HG03571 (cell line): ENCODE data around the gene BICDL1.

Experiments
- ATAC-seq: cut with Tn5 transposase; IDR thresholded peaks from one replicate; pipeline ENCODE4 v1.9.1; 2021; ENCODE audit not compliant: unreplicated experiment

Gene BICDL1

GRCh38 chr12:120051535-120051934 is 62.5 kb downstream of the BICDL1 start:
- no peak for ATAC-seq

- no peak for ATAC-seq
Observed at GRCh38 chr12:120054293-120054692, 65.3 kb downstream of the BICDL1 start.

GRCh38 chr12:120055231-120056000 is 66.4 kb downstream of the BICDL1 start:
- no peak for ATAC-seq

GRCh38 chr12:120056739-120057138 is 67.7 kb downstream of the BICDL1 start:
- ATAC-seq, result no peak

- ATAC-seq, result no peak
Observed at GRCh38 chr12:120060196-120060595, 71.2 kb downstream of the BICDL1 start.

GRCh38 chr12:120060717-120061116 is 71.7 kb downstream of the BICDL1 start:
- no peak for ATAC-seq

- ATAC-seq, result no peak
Observed at GRCh38 chr12:120061575-120062214, 72.7 kb downstream of the BICDL1 start.

GRCh38 chr12:120062976-120063579 is 74.0 kb downstream of the BICDL1 start:
- ATAC-seq, result no peak

GRCh38 chr12:120064054-120064940 is 75.3 kb downstream of the BICDL1 start:
- ATAC-seq, result no peak

- ATAC-seq, result no peak
Observed at GRCh38 chr12:120065472-120065871, 76.4 kb downstream of the BICDL1 start.

- ATAC-seq, result no peak
Observed at GRCh38 chr12:120066341-120066740, 77.3 kb downstream of the BICDL1 start.

- ATAC-seq, result no peak
Observed at GRCh38 chr12:120067084-120067869, 78.2 kb downstream of the BICDL1 start.

GRCh38 chr12:120067901-120068300 is 78.9 kb downstream of the BICDL1 start:
- no peak for ATAC-seq

- ATAC-seq, result no peak
Observed at GRCh38 chr12:120069278-120069677, 80.2 kb downstream of the BICDL1 start.

- ATAC-seq, result no peak
Observed at GRCh38 chr12:120071493-120072020, 82.5 kb downstream of the BICDL1 start.

GRCh38 chr12:120072472-120073249 is 83.6 kb downstream of the BICDL1 start:
- no peak for ATAC-seq

- no peak for ATAC-seq
Observed at GRCh38 chr12:120075034-120075616, 86.1 kb downstream of the BICDL1 start.

- no peak for ATAC-seq
Observed at GRCh38 chr12:120076651-120077050, 87.6 kb downstream of the BICDL1 start.

- ATAC-seq, result no peak
Observed at GRCh38 chr12:120077260-120077659, 88.2 kb downstream of the BICDL1 start.
